B cell (primary cell): Measurements from ENCODE around the gene HPD. TPM values are rescaled to one million over a fixed set of nuclear protein-coding genes. Genes with fewer than 3 reads are reported as not detected.

Experiments
- ATAC-seq: fragments of 200-7000 bp; cut with Tn5 transposase; one replicate; pipeline ENCODE4 v1.10.0; 2021; ENCODE audit warnings: low read depth, mild to moderate bottlenecking, moderate number of reproducible peaks, moderate library complexity
- CTCF ChIA-PET: fragments of 350-600 bp; sonication (Branson Sonifier 250); formaldehyde crosslinking; loops from one replicate; lab custom pipeline; 2021; ENCODE audit warnings: antibody characterized with exemption, inconsistent platforms; lab: Charles Lee
- POLR2A ChIA-PET: fragments of 350-600 bp; sonication (Branson Sonifier 250); formaldehyde crosslinking; loops from one replicate; lab custom pipeline; 2021; ENCODE audit warnings: antibody characterized with exemption; lab: Charles Lee
- DNase-seq: peaks from one replicate; pipeline ENCODE4 v3.0.0; 2013
- H2AFZ ChIP-seq: 2 replicates; pipeline ENCODE4 v1.6.1; 2012; ENCODE audit warnings: mild to moderate bottlenecking, low read depth, low read length; ENCODE audit not compliant: insufficient read depth, poor library complexity, severe bottlenecking
- H3K27ac ChIP-seq, 2 donors: 1 replicate in 1 of 2; 2 replicates in 1 of 2; pipeline ENCODE4 v1.5.1; 2012 to 2013; ENCODE audit warnings: low read length in 2 of 2, mild to moderate bottlenecking in 2 of 2, moderate library complexity in 1 of 2
- H3K27me3 ChIP-seq, 4 experiments: fragments of 200-600 bp in 1 of 4; sonication (generic) in 1 of 4; replicated peaks in 1 of 4; 1 replicate in 2 of 4; 2 replicates in 2 of 4; pipeline versions ENCODE4 v1.6.1 to v1.7.0; 2013 to 2016; ENCODE audit warnings: low read length in 3 of 4, mild to moderate bottlenecking in 2 of 4, mixed read lengths in 1 of 4, moderate library complexity in 1 of 4; ENCODE audit not compliant: insufficient read depth in 4 of 4, control insufficient read depth in 3 of 4; ENCODE audit errors: control extremely low read depth in 1 of 4
- H3K36me3 ChIP-seq, 2 experiments: replicated peaks in 1 of 2; 1 replicate in 1 of 2; 2 replicates in 1 of 2; pipeline versions ENCODE4 v1.6.1 to v1.7.1; 2013; ENCODE audit warnings: low read length in 1 of 2; ENCODE audit not compliant: insufficient read depth in 2 of 2, control insufficient read depth in 1 of 2; ENCODE audit errors: control extremely low read depth in 1 of 2, extremely low read depth in 1 of 2
- H3K4me1 ChIP-seq, 2 donors: fragments of 200-600 bp in 1 of 2; sonication (generic) in 1 of 2; 1 replicate in 1 of 2; 2 replicates in 1 of 2; pipeline versions ENCODE4 v1.5.1 to v1.6.1; 2013 to 2017; ENCODE audit warnings: low read length in 2 of 2; ENCODE audit not compliant: control insufficient read depth in 2 of 2, insufficient read depth in 2 of 2
- H3K4me2 ChIP-seq: replicated peaks from 2 replicates; pipeline ENCODE3; 2012; ENCODE audit warnings: mild to moderate bottlenecking, low read depth, low read length; ENCODE audit not compliant: poor library complexity, severe bottlenecking
- H3K4me3 ChIP-seq, 5 experiments: fragments of 200-600 bp in 1 of 5; sonication (generic) in 1 of 5; 1 replicate in 3 of 5; 2 replicates in 2 of 5; pipeline versions ENCODE4 v1.5.1 to v1.7.0; 2011 to 2016; ENCODE audit warnings: low read length in 4 of 5, mild to moderate bottlenecking in 4 of 5, low read depth in 2 of 5, control low read depth in 1 of 5, moderate library complexity in 1 of 5; ENCODE audit not compliant: insufficient read depth in 1 of 5; ENCODE audit errors: control extremely low read depth in 1 of 5, extremely low read depth in 1 of 5
- H3K79me2 ChIP-seq: fragments of 200-600 bp; sonication (generic); one replicate; pipeline ENCODE4 v1.6.0; 2016; ENCODE audit warnings: low read length; ENCODE audit not compliant: control insufficient read depth, insufficient read depth
- H3K9ac ChIP-seq: fragments of 200-600 bp; sonication (generic); 2 replicates; pipeline ENCODE4 v1.6.1; 2017; ENCODE audit warnings: mild to moderate bottlenecking, low read length, moderate library complexity
- H3K9me3 ChIP-seq, 3 donors: one replicate each; pipeline versions ENCODE4 v1.6.1 to v1.7.1; 2013; ENCODE audit warnings: low read length in 2 of 3; ENCODE audit not compliant: control insufficient read depth in 2 of 3, insufficient read depth in 1 of 3; ENCODE audit errors: control extremely low read depth in 1 of 3
- H4K20me1 ChIP-seq: 2 replicates; pipeline ENCODE4 v1.6.0; 2012; ENCODE audit warnings: mild to moderate bottlenecking, low read length; ENCODE audit not compliant: insufficient read depth, control insufficient read depth, poor library complexity, severe bottlenecking
- H3K27ac Mint-ChIP-seq: one replicate; pipeline ENCODE4 v1.8.0; 2021; ENCODE audit warnings: mixed read lengths
- H3K27me3 Mint-ChIP-seq: one replicate; pipeline ENCODE4 v1.8.0; 2021; ENCODE audit warnings: mixed read lengths
- H3K4me1 Mint-ChIP-seq: one replicate; pipeline ENCODE4 v1.8.0; 2021; ENCODE audit warnings: mixed read lengths
- H3K4me3 Mint-ChIP-seq: one replicate; pipeline ENCODE4 v1.8.0; 2021; ENCODE audit warnings: mixed read lengths
- H3K9me3 Mint-ChIP-seq: one replicate; pipeline ENCODE4 v1.8.0; 2022; ENCODE audit warnings: mixed read lengths; ENCODE audit not compliant: insufficient read depth
- CTCF ChIP-seq: fragments of 200-600 bp; IDR thresholded peaks from one replicate; pipeline ENCODE4 v1.8.0; 2022; ENCODE audit warnings: antibody characterized with exemption, mild to moderate bottlenecking
- EZH2 ChIP-seq: IDR thresholded peaks from 2 replicates; pipeline ENCODE4 v1.6.1; 2012; ENCODE audit warnings: borderline replicate concordance, low read depth, mild to moderate bottlenecking, moderate library complexity, low read length; ENCODE audit not compliant: insufficient read depth, poor library complexity, severe bottlenecking
- WGBS: methylation state at CpG from one replicate; pipeline ENCODE4 v1.1.5; 2013; ENCODE audit warnings: missing lambda C conversion rate; ENCODE audit not compliant: insufficient coverage; 5-methylcytosine and 5-hydroxymethylcytosine counted together
- intact Hi-C: fragments of 100-400 bp; cut with micrococcal nuclease; formaldehyde crosslinking; loops from one replicate; pipeline ENCODE4 v1.10.0; 2022
- polyA plus RNA-seq: library from polyadenylated mRNA; depleted of rRNA; stranded (reverse); fragments of >200 nt; gene quantifications from 2 replicates; pipeline ENCODE4 v1.2.3, GENCODE V29; 2012
- total RNA-seq, 2 donors: library from RNA; stranded (reverse); fragments of 120-200 nt in 1 of 2; gene quantifications; 1 replicate in 1 of 2; 2 replicates in 1 of 2; pipeline versions ENCODE4 v1.2.3 to v1.2.4, GENCODE V29; 2013 to 2022

HPD gene
- total and polyA plus RNA-seq, 2 donors (not counting 1 experiment from before 2014, with no cell fraction given) = not detected

- no peak overlapping the region for H3K27ac ChIP-seq
- H3K4me3 ChIP-seq = no peak overlapping the region
- Mint-ChIP-seq H3K9me3 (no peaks in the 10 kb centered on the region), H3K4me3 (no peak overlapping the region), H3K27ac (no peak overlapping the region), H3K4me1 (no peaks in the 10 kb centered on the region), H3K27me3 (no peaks in the 10 kb centered on the region)
- no peak overlapping the region for H3K4me2 ChIP-seq
- no peak for DNase-seq
- 100% methylated on average over 1 of the region's 2 CpGs for WGBS
- H3K27me3 ChIP-seq = no peaks in the 10 kb centered on the region
- H3K36me3 ChIP-seq = peaks cover 19 to 47% of the 10 kb centered on the region in 2 experiments
- ChIA-PET POLR2A (interaction anchor here (0.5 kb wide), 1 partner anchor 63 kb away, joined by 6 read pairs; no protein-coding TSS in a partner anchor), CTCF (no interaction called here)
- H3K4me1 ChIP-seq = no peaks in the 10 kb centered on the region
- ATAC-seq = no peak
- no peak overlapping the region for H3K9ac ChIP-seq
- H3K9me3 ChIP-seq = no peaks in the 10 kb centered on the region
- no peak for TF ChIP-seq EZH2
- TF ChIP-seq CTCF = no peak
- H2AFZ ChIP-seq = no peak overlapping the region
- H3K79me2 ChIP-seq = no peaks in the 10 kb centered on the region
- no peaks in the 10 kb centered on the region for H4K20me1 ChIP-seq
- intact Hi-C loops = no loop called here
Measured at GRCh38 chr12:121903202-121903601, 44.5 kb upstream of the HPD start.

GRCh38 chr12:121899590-121899989 is 40.9 kb upstream of the HPD start:
- no peak overlapping the region for H3K27ac Mint-ChIP-seq
- Histone ChIP-seq H4K20me1 (no peaks in the 10 kb centered on the region), H2AFZ (no peak overlapping the region), H3K9me3 (no peaks in the 10 kb centered on the region), H3K36me3 (peaks cover 22 to 59% of the 10 kb centered on the region in 2 experiments), H3K4me1 (no peaks in the 10 kb centered on the region), H3K9ac (no peak overlapping the region), H3K4me2 (no peak overlapping the region), H3K27me3 (no peaks in the 10 kb centered on the region), H3K4me3 (no peak overlapping the region), H3K79me2 (peaks cover 9% of the 10 kb centered on the region), H3K27ac (no peak overlapping the region)
- H3K4me3 Mint-ChIP-seq = no peak overlapping the region
- POLR2A ChIA-PET = no interaction called here
- intact Hi-C loops = no loop called here
- no peaks in the 10 kb centered on the region for H3K4me1 Mint-ChIP-seq
- ATAC-seq = no peak
- DNase-seq = no peak
- CTCF ChIA-PET = interaction anchor here (0.6 kb wide), 1 partner anchor 47 kb away, joined by 3 read pairs; no protein-coding TSS in a partner anchor
- no peaks in the 10 kb centered on the region for H3K27me3 Mint-ChIP-seq
- H3K9me3 Mint-ChIP-seq = no peaks in the 10 kb centered on the region
- 96% methylated on average over 14 of the region's 14 CpGs for WGBS
- no peak for TF ChIP-seq CTCF
- no peak for TF ChIP-seq EZH2
